IMR-90 (cell line): ENCODE results near the gene PLCL2. TPM values are rescaled to one million over a fixed set of nuclear protein-coding genes. Genes with fewer than 3 reads are reported as not detected.
A peak's percentile ranks its signal among the peaks of the same experiment; 100 is the strongest.

Experiments used
- ATAC-seq: fragments of 200-7000 bp; cut with Tn5 transposase; 2 replicates; pipeline ENCODE4 v1.9.1; 2020; ENCODE audit warnings: low read depth, mild to moderate bottlenecking, moderate library complexity
- BruUV-seq: library from RNA; stranded (reverse); fragments of 400-500 nt; replicated peaks from 2 replicates; lab custom pipeline; 2021; lab: Mats Ljungman, UMichigan
- CTCF ChIA-PET: fragments of 300-600 bp; formaldehyde crosslinking; extraction: SDS; loops from one replicate; lab custom pipeline; 2021; ENCODE audit warnings: antibody characterized with exemption; lab: Yijun Ruan, JAX
- POLR2A ChIA-PET: fragments of 300-600 bp; sonication (Branson Sonifier 250); formaldehyde crosslinking; loops from one replicate; lab custom pipeline; 2022; ENCODE audit warnings: antibody characterized with exemption; ENCODE audit not compliant: unreplicated experiment; lab: Charles Lee
- DNase-seq: peaks from one replicate; pipeline ENCODE4 v3.0.0; 2013
- H2AFZ ChIP-seq: replicated peaks from 2 replicates; pipeline ENCODE3; 2013; ENCODE audit warnings: low read length, mild to moderate bottlenecking; ENCODE audit not compliant: poor library complexity
- H2AK5ac ChIP-seq: 2 replicates; pipeline ENCODE4 v1.6.1; 2013; ENCODE audit warnings: low read depth, low read length, inconsistent platforms
- H2AK9ac ChIP-seq: replicated peaks from 2 replicates; pipeline ENCODE3; 2013; ENCODE audit warnings: mild to moderate bottlenecking, low read depth, low read length, moderate library complexity; ENCODE audit not compliant: poor library complexity
- H2BK120ac ChIP-seq: 2 replicates; pipeline ENCODE4 v1.6.1; 2013; ENCODE audit warnings: low read depth, low read length, inconsistent platforms
- H2BK15ac ChIP-seq: 3 replicates; pipeline ENCODE4 v1.6.1; 2013; ENCODE audit warnings: low read depth, low read length, inconsistent platforms
- H2BK20ac ChIP-seq: 2 replicates; pipeline ENCODE4 v1.6.1; 2013; ENCODE audit warnings: low read depth, mild to moderate bottlenecking, inconsistent platforms, low read length, moderate library complexity
- H2BK5ac ChIP-seq: 2 replicates; pipeline ENCODE4 v1.6.1; 2013; ENCODE audit warnings: mild to moderate bottlenecking, low read depth, low read length, inconsistent platforms; ENCODE audit not compliant: poor library complexity, severe bottlenecking
- H3K14ac ChIP-seq: replicated peaks from 2 replicates; pipeline ENCODE4 v1.6.1; 2013; ENCODE audit warnings: low read depth, low read length, inconsistent platforms
- H3K18ac ChIP-seq: 2 replicates; pipeline ENCODE4 v1.6.1; 2013; ENCODE audit warnings: low read depth, low read length, control low read depth
- H3K23ac ChIP-seq: 2 replicates; pipeline ENCODE4 v1.6.1; 2013; ENCODE audit warnings: low read depth, low read length, inconsistent platforms
- H3K27ac ChIP-seq: 2 replicates; pipeline ENCODE4 v1.5.1; 2013; ENCODE audit warnings: mild to moderate bottlenecking, control low read depth, low read length; ENCODE audit not compliant: insufficient read depth
- H3K27me3 ChIP-seq: 2 replicates; pipeline ENCODE4 v1.6.1; 2013; ENCODE audit warnings: low read length; ENCODE audit not compliant: control insufficient read depth, insufficient read depth
- H3K36me3 ChIP-seq: 2 replicates; pipeline ENCODE4 v1.6.1; 2013; ENCODE audit warnings: low read length, mixed read lengths; ENCODE audit not compliant: control insufficient read depth, insufficient read depth
- H3K4ac ChIP-seq: 2 replicates; pipeline ENCODE4 v1.6.1; 2013; ENCODE audit warnings: low read depth, low read length, inconsistent platforms
- H3K4me1 ChIP-seq: 2 replicates; pipeline ENCODE4 v1.6.1; 2013; ENCODE audit warnings: low read length, mixed read lengths; ENCODE audit not compliant: control insufficient read depth, insufficient read depth
- H3K4me2 ChIP-seq: 2 replicates; pipeline ENCODE4 v1.6.1; 2013; ENCODE audit warnings: low read depth, mild to moderate bottlenecking, control low read depth, low read length, moderate library complexity
- H3K4me3 ChIP-seq: 2 replicates; pipeline ENCODE4 v1.5.1; 2013; ENCODE audit warnings: low read depth, mild to moderate bottlenecking, control low read depth, low read length, moderate library complexity; ENCODE audit not compliant: insufficient read depth
- H3K56ac ChIP-seq: 2 replicates; pipeline ENCODE4 v1.6.1; 2013; ENCODE audit warnings: low read length, inconsistent platforms; ENCODE audit not compliant: insufficient read depth; ENCODE audit errors: extremely low read depth
- H3K79me1 ChIP-seq, 2 experiments: 2 replicates each; pipeline ENCODE4 v1.6.1; 2013; ENCODE audit warnings: low read length in 2 of 2, inconsistent platforms in 1 of 2, low read depth in 1 of 2
- H3K9ac ChIP-seq: 2 replicates; pipeline ENCODE4 v1.6.1; 2013; ENCODE audit warnings: low read depth, low read length, control low read depth
- H3K9me1 ChIP-seq: 2 replicates; pipeline ENCODE4 v1.6.1; 2013; ENCODE audit warnings: low read length, inconsistent platforms; ENCODE audit not compliant: insufficient read depth
- H3K9me3 ChIP-seq: 2 replicates; pipeline ENCODE4 v1.6.1; 2013; ENCODE audit warnings: low read length; ENCODE audit not compliant: control insufficient read depth, insufficient read depth
- H4K20me1 ChIP-seq: 2 replicates; pipeline ENCODE4 v1.6.1; 2013; ENCODE audit warnings: low read length, inconsistent platforms; ENCODE audit not compliant: insufficient read depth
- H4K5ac ChIP-seq: 2 replicates; pipeline ENCODE4 v1.6.1; 2013; ENCODE audit warnings: mild to moderate bottlenecking, low read depth, low read length, control low read depth
- H4K8ac ChIP-seq, 2 experiments: 2 replicates each; pipeline ENCODE4 v1.6.1; 2013; ENCODE audit warnings: low read depth in 2 of 2, low read length in 2 of 2, control low read depth in 1 of 2, inconsistent platforms in 1 of 2
- H4K91ac ChIP-seq: 2 replicates; pipeline ENCODE4 v1.6.1; 2013; ENCODE audit warnings: low read depth, low read length, inconsistent platforms; ENCODE audit not compliant: insufficient read depth
- BHLHE40 ChIP-seq: fragments of 150-350 bp; IDR thresholded peaks from 2 replicates; pipeline ENCODE4 v1.6.1; 2016; ENCODE audit warnings: mild to moderate bottlenecking, low read depth, low read length
- CHD1 ChIP-seq: IDR thresholded peaks from 2 replicates; pipeline ENCODE4 v1.6.1; 2012; ENCODE audit warnings: low read depth, low read length, improper control_type of control experiment
- CTCF ChIP-seq: conservative IDR thresholded peaks from 2 replicates; pipeline ENCODE4 v1.5.1; 2012; ENCODE audit warnings: mild to moderate bottlenecking, low read depth, low read length, improper control_type of control experiment
- FOS ChIP-seq: fragments of 150-350 bp; IDR thresholded peaks from 2 replicates; pipeline ENCODE4 v1.6.1; 2016; ENCODE audit warnings: low read depth, low read length
- MAFK ChIP-seq: IDR thresholded peaks from 2 replicates; pipeline ENCODE4 v1.6.1; 2012; ENCODE audit warnings: low read depth, low read length, improper control_type of control experiment
- NFE2L2 ChIP-seq: fragments of 150-350 bp; IDR thresholded peaks from 2 replicates; pipeline ENCODE4 v1.6.1; 2016; ENCODE audit warnings: low read depth, mild to moderate bottlenecking, low read length
- POLR2A ChIP-seq: IDR thresholded peaks from 2 replicates; pipeline ENCODE4 v1.6.1; 2012; ENCODE audit warnings: mild to moderate bottlenecking, low read depth, low read length
- RAD21 ChIP-seq: IDR thresholded peaks from 2 replicates; pipeline ENCODE4 v1.6.1; 2012; ENCODE audit warnings: low read length, improper control_type of control experiment
- RCOR1 ChIP-seq: IDR thresholded peaks from 2 replicates; pipeline ENCODE4 v1.6.1; 2012; ENCODE audit warnings: mild to moderate bottlenecking, low read length, improper control_type of control experiment; ENCODE audit not compliant: insufficient replicate concordance
- RFX5 ChIP-seq: IDR thresholded peaks from 2 replicates; pipeline ENCODE4 v1.8.0; 2012; ENCODE audit warnings: low read depth, mild to moderate bottlenecking, low read length, moderate library complexity
- SMC3 ChIP-seq: fragments of 150-350 bp; IDR thresholded peaks from 2 replicates; pipeline ENCODE4 v1.6.1; 2016; ENCODE audit warnings: low read depth, mild to moderate bottlenecking, antibody characterized with exemption, low read length, moderate library complexity
- WGBS, 2 experiments: methylation state at CpG; one replicate each; pipeline versions ENCODE4 v1.1.5 to v1.1.7; 2013; ENCODE audit warnings: missing lambda C conversion rate in 2 of 2; ENCODE audit not compliant: insufficient read length in 1 of 2; ENCODE audit errors: extremely low coverage in 2 of 2; 5-methylcytosine and 5-hydroxymethylcytosine counted together
- dilution Hi-C: fragments of 300-500 bp; cut with HindIII; formaldehyde crosslinking; loops from one replicate; pipeline ENCODE4 v1.14.3; 2018; ENCODE audit warnings: low sequenced_read_pairs; ENCODE audit not compliant: unreplicated experiment
- in situ Hi-C: fragments of 300-500 bp; cut with MboI; formaldehyde crosslinking; loops from 3 replicates; pipeline ENCODE4 v1.14.3; 2019; ENCODE audit warnings: low sequenced_read_pairs, inconsistent platforms, mixed read lengths
- intact Hi-C: fragments of 100-400 bp; cut with micrococcal nuclease; formaldehyde crosslinking; loops from 2 replicates; pipeline ENCODE4 v1.10.0; 2022
- polyA plus RNA-seq, 3 experiments: library from polyadenylated mRNA; depleted of rRNA; stranded (reverse); fragments of >200 nt; gene quantifications; 2 replicates each; pipeline ENCODE4 v1.2.3, GENCODE V29; 2012; ENCODE audit warnings: low replicate concordance in 1 of 3
- total RNA-seq: library from RNA; depleted of rRNA; stranded (reverse); fragments of >200 nt; gene quantifications from 2 replicates; pipeline ENCODE4 v1.2.3, GENCODE V29; 2012
- TF ChIP-seq, protein P1 (sequence below): fragments of 150-350 bp; IDR thresholded peaks from 2 replicates; pipeline ENCODE4 v1.6.1; 2017; ENCODE audit warnings: mild to moderate bottlenecking, antibody characterized with exemption, low read length, low read depth
- TF ChIP-seq, protein P2 (sequence below): fragments of 150-350 bp; IDR thresholded peaks from 2 replicates; pipeline ENCODE4 v1.6.1; 2016; ENCODE audit warnings: low read depth, mild to moderate bottlenecking, low read length, moderate library complexity, borderline replicate concordance

PLCL2 gene
- total and polyA plus RNA-seq, 2 of the 4 experiments (the other 2 are of a cell fraction), result 0.92 to 3.8 TPM

GRCh38 chr3:16897254-16897926, 12.6 kb downstream of the PLCL2 start:
- Histone ChIP-seq H3K36me3 (no peaks in the 10 kb centered on the region), H3K79me1 (no peaks in the 10 kb centered on the region), H3K4ac (no peak overlapping the region), H4K8ac (no peak overlapping the region), H3K4me2 (no peak overlapping the region; the same call in 1 of the 2 replicates), H2AFZ (peak overlapping the region; percentile 55), H3K4me3 (no peak overlapping the region), H2BK5ac (no peak overlapping the region), H4K20me1 (no peaks in the 10 kb centered on the region), H3K14ac (no peak overlapping the region), H3K27me3 (no peaks in the 10 kb centered on the region; the same call in 1 of the 2 replicates), H2BK15ac (no peak overlapping the region), H3K23ac (no peak overlapping the region), H4K5ac (no peak overlapping the region), H2AK9ac (no peak overlapping the region), H3K9me3 (no peaks in the 10 kb centered on the region), H3K9me1 (no peaks in the 10 kb centered on the region), H3K4me1 (no peaks in the 10 kb centered on the region; the same call in 1 of the 2 replicates), H2BK120ac (no peak overlapping the region), H2BK20ac (no peak overlapping the region), H3K18ac (no peak overlapping the region), H4K91ac (no peak overlapping the region), H2AK5ac (no peak overlapping the region), H3K27ac (no peak overlapping the region), H3K9ac (no peak overlapping the region), H3K56ac (no peak overlapping the region)
- in situ Hi-C loops (loop anchor here (25.0 kb wide), 1 partner anchor 610 kb away; no protein-coding TSS in a partner anchor), dilution Hi-C loops (no loop called here), intact Hi-C loops (loop anchor here (5.0 kb wide), 1 partner anchor 570 kb away; no protein-coding TSS in a partner anchor)
- no TSS peak for BruUV-seq
- WGBS, 2 experiments, result 52% methylated on average over 2 of the region's 11 CpGs; no CpG with 5 or more reads in 1 of the 2 experiments
- POLR2A ChIA-PET, result no interaction called here
- peak; percentile 23 for DNase-seq
- CTCF ChIA-PET, result interaction anchor here (0.6 to 1.0 kb wide), 3 partner anchors 13 to 569 kb away, joined by 3 to 8 read pairs (median 3); no protein-coding TSS in a partner anchor
- ATAC-seq, result no peak
- TF ChIP-seq MAFK (no peak), CTCF (no peak), RCOR1 (no peak), BHLHE40 (no peak), SMC3 (no peak), POLR2A (no peak), CHD1 (no peak), RAD21 (no peak), NFE2L2 (no peak), FOS (no peak), RFX5 (no peak)
- TF ChIP-seq, protein P1, sequence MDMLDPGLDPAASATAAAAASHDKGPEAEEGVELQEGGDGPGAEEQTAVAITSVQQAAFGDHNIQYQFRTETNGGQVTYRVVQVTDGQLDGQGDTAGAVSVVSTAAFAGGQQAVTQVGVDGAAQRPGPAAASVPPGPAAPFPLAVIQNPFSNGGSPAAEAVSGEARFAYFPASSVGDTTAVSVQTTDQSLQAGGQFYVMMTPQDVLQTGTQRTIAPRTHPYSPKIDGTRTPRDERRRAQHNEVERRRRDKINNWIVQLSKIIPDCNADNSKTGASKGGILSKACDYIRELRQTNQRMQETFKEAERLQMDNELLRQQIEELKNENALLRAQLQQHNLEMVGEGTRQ, result no peak
- TF ChIP-seq, protein P2, sequence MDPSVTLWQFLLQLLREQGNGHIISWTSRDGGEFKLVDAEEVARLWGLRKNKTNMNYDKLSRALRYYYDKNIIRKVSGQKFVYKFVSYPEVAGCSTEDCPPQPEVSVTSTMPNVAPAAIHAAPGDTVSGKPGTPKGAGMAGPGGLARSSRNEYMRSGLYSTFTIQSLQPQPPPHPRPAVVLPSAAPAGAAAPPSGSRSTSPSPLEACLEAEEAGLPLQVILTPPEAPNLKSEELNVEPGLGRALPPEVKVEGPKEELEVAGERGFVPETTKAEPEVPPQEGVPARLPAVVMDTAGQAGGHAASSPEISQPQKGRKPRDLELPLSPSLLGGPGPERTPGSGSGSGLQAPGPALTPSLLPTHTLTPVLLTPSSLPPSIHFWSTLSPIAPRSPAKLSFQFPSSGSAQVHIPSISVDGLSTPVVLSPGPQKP, result no peak
